ENCODE data around the gene LRMDA. TPM values are rescaled to one million over a fixed set of nuclear protein-coding genes. Genes with fewer than 3 reads are reported as not detected.

Gene LRMDA
- total RNA-seq, 1 donor from 2014 or later, result 29.9 TPM

GRCh38 chr10:75480374-75480773 is 49.0 kb downstream of the LRMDA start:
- intact Hi-C loops (cut with DNase I), result no loop called here
- DNase-seq (no peak), ATAC-seq (no peak)
- TF ChIP-seq CTCF (IDR thresholded peaks at IDR 0.05), result no peak
- Histone ChIP-seq H3K36me3 (no peaks in the 10 kb centered on the region), H3K4me1 (no peaks in the 10 kb centered on the region), H3K27ac (no peak overlapping the region), H3K9me3 (no peaks in the 10 kb centered on the region), H3K4me3 (no peak overlapping the region), H3K27me3 (ENCODE audit: low read depth) (no peaks in the 10 kb centered on the region)

GRCh38 chr10:75483188-75483587 is 51.8 kb downstream of the LRMDA start:
- H3K4me3 ChIP-seq, result no peak overlapping the region
- no peaks in the 10 kb centered on the region for H3K36me3 ChIP-seq
- no peaks in the 10 kb centered on the region for H3K4me1 ChIP-seq
- ATAC-seq (no peak), DNase-seq (no peak)
- H3K27me3 ChIP-seq (ENCODE audit: low read depth), result no peaks in the 10 kb centered on the region
- no peak for TF ChIP-seq CTCF (IDR thresholded peaks at IDR 0.05)
- intact Hi-C loops (cut with DNase I), result no loop called here
- no peaks in the 10 kb centered on the region for H3K9me3 ChIP-seq
- no peak overlapping the region for H3K27ac ChIP-seq

GRCh38 chr10:75484717-75485116 is 53.3 kb downstream of the LRMDA start:
- intact Hi-C loops (cut with DNase I), result no loop called here
- no peak for DNase-seq

GRCh38 chr10:75486591-75486990 is 55.2 kb downstream of the LRMDA start:
- no peak overlapping the region for H3K27ac ChIP-seq
- DNase-seq, result no peak
- no peaks in the 10 kb centered on the region for H3K4me1 ChIP-seq
- H3K36me3 ChIP-seq, result no peaks in the 10 kb centered on the region
- intact Hi-C loops (cut with DNase I), result no loop called here
- no peaks in the 10 kb centered on the region for H3K27me3 ChIP-seq (ENCODE audit: low read depth)
- ATAC-seq, result no peak
- H3K4me3 ChIP-seq, result no peak overlapping the region
- TF ChIP-seq CTCF (IDR thresholded peaks at IDR 0.05), result no peak
- H3K9me3 ChIP-seq, result no peaks in the 10 kb centered on the region

More at GRCh38 chr10:75484717-75485116, 53.3 kb downstream of the LRMDA start:
- Histone ChIP-seq H3K4me3 (no peak overlapping the region), H3K36me3 (no peaks in the 10 kb centered on the region), H3K4me1 (no peaks in the 10 kb centered on the region), H3K27me3 (ENCODE audit: low read depth) (no peaks in the 10 kb centered on the region), H3K27ac (no peak overlapping the region), H3K9me3 (no peaks in the 10 kb centered on the region)
- TF ChIP-seq CTCF (IDR thresholded peaks at IDR 0.05), result no peak
- no peak for ATAC-seq

- ATAC-seq, result no peak
- no peaks in the 10 kb centered on the region for H3K27me3 ChIP-seq (ENCODE audit: low read depth)
These were observed 55.8 kb downstream of the LRMDA start for GRCh38 chr10:75487087-75487754.

More at GRCh38 chr10:75487087-75487754, 55.8 kb downstream of the LRMDA start:
- DNase-seq, result no peak
- Histone ChIP-seq H3K36me3 (no peaks in the 10 kb centered on the region), H3K9me3 (no peaks in the 10 kb centered on the region), H3K27ac (no peak overlapping the region), H3K4me1 (no peaks in the 10 kb centered on the region), H3K4me3 (no peak overlapping the region)
- TF ChIP-seq CTCF (IDR thresholded peaks at IDR 0.05), result no peak
- intact Hi-C loops (cut with DNase I), result no loop called here
